ENCODE results near the gene NOS3.

NOS3 gene

GRCh38 chr7:150974468-150975391, 16.1 kb upstream of the NOS3 start:
- no peak for DNase-seq (ENCODE audit: extremely low read depth, low read depth)

DNA sequence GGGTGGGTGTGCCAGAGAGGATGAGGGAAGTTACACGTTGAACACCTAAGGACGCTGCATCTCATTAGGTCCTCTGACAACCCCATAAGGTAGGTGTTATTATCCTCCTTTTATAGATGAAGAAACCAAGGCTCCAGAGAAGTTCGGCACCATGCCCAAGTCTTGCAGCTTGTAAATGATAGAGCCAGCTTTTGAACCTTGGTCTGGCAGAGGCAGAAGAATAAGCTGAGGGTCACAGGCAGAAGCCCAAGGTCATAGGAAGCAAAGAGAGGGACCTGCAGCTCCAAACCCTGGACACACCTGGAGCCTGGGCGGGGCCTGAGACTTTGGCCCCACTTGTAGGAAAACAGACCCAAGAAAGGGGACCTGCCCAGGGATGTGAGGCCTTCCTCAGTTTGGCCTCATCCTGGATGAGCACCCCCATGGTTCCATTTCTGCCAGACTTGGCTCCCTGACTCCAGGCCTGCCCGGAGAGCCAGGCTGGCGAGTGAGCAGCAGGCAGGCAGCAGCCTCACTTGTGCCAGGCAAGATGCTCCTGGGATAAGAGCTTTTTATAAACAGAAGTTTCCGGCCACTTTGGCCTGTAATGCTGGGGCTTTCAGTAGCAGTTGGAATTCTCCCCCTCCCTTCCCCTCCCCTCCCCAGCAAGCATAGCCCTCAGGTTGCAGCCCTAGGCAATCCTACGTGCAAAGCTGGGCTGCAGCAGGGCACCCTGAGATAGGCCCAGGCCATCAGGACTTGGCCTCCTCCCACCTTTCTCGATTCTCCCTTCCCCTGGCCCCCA, 15.1 kb upstream of the NOS3 start:
- no peak for DNase-seq (ENCODE audit: extremely low read depth, low read depth)
- TF ChIP-seq CTCF (IDR thresholded peaks at IDR 0.05; ENCODE audit: low read depth, low read length, missing control alignments), result no peak
- no peak overlapping the region for H3K4me3 ChIP-seq (replicated peaks; ENCODE audit: low read depth, low read length)

More at GRCh38 chr7:150974468-150975391, 16.1 kb upstream of the NOS3 start:
- peak; percentile 31 for TF ChIP-seq CTCF (IDR thresholded peaks at IDR 0.05; ENCODE audit: low read depth, low read length, missing control alignments)
- peak overlapping the region; percentile 35 for H3K4me3 ChIP-seq (replicated peaks; ENCODE audit: low read depth, low read length)

DNA sequence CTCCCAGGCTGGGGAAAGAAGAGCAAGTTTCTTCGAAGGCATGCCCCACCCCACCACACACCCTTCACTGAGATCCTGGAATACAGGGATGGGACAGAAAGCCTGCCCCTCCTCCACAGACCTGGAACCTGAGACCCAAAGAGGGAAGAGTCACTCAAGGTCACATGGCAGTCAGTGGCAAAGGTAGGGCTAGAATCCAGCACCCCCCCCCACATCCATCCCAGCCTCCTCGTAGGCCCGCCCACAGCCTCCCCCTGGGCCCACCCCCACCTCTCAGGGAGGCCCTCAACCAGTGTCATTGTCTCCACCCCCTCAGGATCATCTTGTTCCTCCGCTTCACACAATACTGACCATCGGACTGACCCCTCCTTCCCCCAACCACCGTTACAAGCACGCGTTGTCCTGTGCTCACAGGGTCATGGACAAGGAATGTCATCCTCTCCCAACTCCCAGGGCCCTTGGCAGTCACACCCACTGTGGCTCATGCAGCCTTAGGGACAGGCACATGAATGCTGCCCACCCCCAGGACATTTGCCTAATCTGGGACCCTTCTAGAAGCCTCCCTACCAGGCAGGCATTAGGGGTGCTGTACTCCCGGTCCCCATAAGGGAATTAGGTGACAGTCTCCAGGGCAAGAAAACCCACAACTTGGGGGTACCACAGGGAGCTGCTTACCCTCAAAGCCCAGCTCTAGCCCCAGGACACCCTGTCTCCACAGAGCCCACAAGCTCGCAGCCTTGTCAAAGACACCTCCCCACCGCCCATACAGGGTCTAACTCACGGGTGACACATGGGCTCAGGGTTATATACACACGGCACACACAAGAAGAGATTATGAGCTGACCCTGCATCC, 14.1 kb upstream of the NOS3 start:
- no peak for DNase-seq (ENCODE audit: extremely low read depth, low read depth)
- H3K4me3 ChIP-seq (replicated peaks; ENCODE audit: low read depth, low read length), result no peak overlapping the region

DNA sequence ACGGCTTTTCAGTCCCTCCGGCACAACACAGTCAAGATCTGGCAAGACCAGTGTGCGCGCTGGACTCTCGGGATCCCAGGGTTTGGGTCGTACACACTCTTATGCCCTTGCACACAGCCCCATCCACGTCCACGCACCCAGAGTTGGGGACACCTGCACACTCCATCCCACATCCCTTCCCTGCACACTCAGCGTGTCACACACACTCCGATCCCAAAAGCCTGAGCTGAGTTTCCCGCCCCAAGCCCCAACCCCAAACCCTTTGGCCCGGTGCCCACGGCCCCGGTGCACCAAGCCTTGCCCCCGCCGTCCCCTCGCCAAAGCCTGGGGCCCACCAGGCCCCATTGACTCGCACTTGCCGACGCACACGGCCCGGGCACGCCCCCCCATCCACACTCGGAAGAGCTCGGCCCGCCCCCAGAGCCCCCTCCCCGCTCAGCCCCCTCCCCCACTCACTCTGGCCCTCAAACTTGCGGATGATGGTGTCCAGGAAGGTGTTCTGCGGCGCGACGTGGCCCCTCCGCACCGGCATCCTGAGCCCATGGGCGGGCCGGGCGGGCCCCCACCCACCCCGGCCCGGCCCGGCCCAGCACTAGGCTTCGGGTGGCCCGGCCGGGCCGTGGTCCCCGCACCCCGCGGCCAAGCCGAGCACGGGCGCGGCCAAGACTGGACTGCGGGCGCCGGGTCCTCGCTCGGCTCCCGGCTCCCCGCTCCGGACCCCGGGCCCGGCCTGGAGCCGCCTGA, 13.3 kb upstream of the NOS3 start:
- no peak for DNase-seq (ENCODE audit: extremely low read depth, low read depth)
- no peak for TF ChIP-seq CTCF (IDR thresholded peaks at IDR 0.05; ENCODE audit: low read depth, low read length, missing control alignments)
- H3K4me3 ChIP-seq (replicated peaks; ENCODE audit: low read depth, low read length), result no peak overlapping the region

More for the DNA sequence above, 14.1 kb upstream of the NOS3 start:
- no peak for TF ChIP-seq CTCF (IDR thresholded peaks at IDR 0.05; ENCODE audit: low read depth, low read length, missing control alignments)

GRCh38 chr7:150978126-150978789, 12.6 kb upstream of the NOS3 start, which contains the start of gene KCNH2:
Gene KCNH2, minus strand, starts transcription at chr7:150978321. Its CDS starts 408 bp downstream, at chr7:150977913.
- DNase-seq (ENCODE audit: extremely low read depth, low read depth), result no peak
- TF ChIP-seq CTCF (IDR thresholded peaks at IDR 0.05; ENCODE audit: low read depth, low read length, missing control alignments), result no peak
- 0 out of 2 replicates have a peak within 1 kb of the TSS, but pooled peaks have one; percentile 7 for H3K4me3 ChIP-seq (replicated peaks; ENCODE audit: low read depth, low read length)

Measured in HFF-Myc (cell line).